HepG2 (cell line): ENCODE results near the gene PCAT6. TPM values are rescaled to one million over a fixed set of nuclear protein-coding genes. Genes with fewer than 3 reads are reported as not detected.

Experiments used
- BHLHE40 ChIP-seq: IDR thresholded peaks from 2 replicates; pipeline ENCODE4 v1.6.1; 2011; ENCODE audit warnings: low read length, improper control_type of control experiment
- DMTF1 ChIP-seq: sonication (generic); formaldehyde crosslinking; IDR thresholded peaks from 2 replicates; pipeline ENCODE4 v1.4.0; 2020; ENCODE audit warnings: mild to moderate bottlenecking, missing genetic modification reagents
- HDAC1 ChIP-seq: sonication (generic); formaldehyde crosslinking; IDR thresholded peaks from 2 replicates; pipeline ENCODE4 v1.5.1; 2020; ENCODE audit warnings: mild to moderate bottlenecking, missing genetic modification reagents
- KDM2A ChIP-seq: sonication (generic); formaldehyde crosslinking; IDR thresholded peaks from 2 replicates; pipeline ENCODE4 v1.4.0; 2020; ENCODE audit warnings: low read depth, missing genetic modification reagents, borderline replicate concordance
- PHF20 ChIP-seq: sonication (generic); formaldehyde crosslinking; IDR thresholded peaks from 2 replicates; pipeline ENCODE4 v1.5.0; 2020; ENCODE audit warnings: mild to moderate bottlenecking, missing genetic modification reagents
- SIN3A ChIP-seq: IDR thresholded peaks from 2 replicates; pipeline ENCODE4 v1.6.1; 2011; ENCODE audit warnings: low read depth, mild to moderate bottlenecking, control low read depth, low read length, borderline replicate concordance
- YY1 ChIP-seq: IDR thresholded peaks from 2 replicates; pipeline ENCODE4 v1.6.1; 2011; ENCODE audit warnings: low read length, low read depth, moderate library complexity, mild to moderate bottlenecking; ENCODE audit not compliant: insufficient read depth, insufficient replicate concordance
- ZFP91 ChIP-seq: sonication (generic); formaldehyde crosslinking; IDR thresholded peaks from 2 replicates; pipeline ENCODE4 v1.9.0; 2022; ENCODE audit warnings: missing genetic modification reagents, mild to moderate bottlenecking, borderline replicate concordance
- ZNF205 ChIP-seq: IDR thresholded peaks from 2 replicates; pipeline ENCODE4 v1.6.1; 2018; ENCODE audit warnings: missing biosample characterization, missing genetic modification reagents
- ZNF879 ChIP-seq: sonication (generic); formaldehyde crosslinking; IDR thresholded peaks from 2 replicates; pipeline ENCODE4 v1.8.1; 2023; ENCODE audit warnings: missing genetic modification reagents
- ZSCAN22 ChIP-seq: sonication (generic); formaldehyde crosslinking; IDR thresholded peaks from 2 replicates; pipeline ENCODE4 v1.4.0; 2020; ENCODE audit warnings: mild to moderate bottlenecking, missing genetic modification reagents
- polyA plus RNA-seq, 8 experiments: library from polyadenylated mRNA; depleted of rRNA in 3 of 8; stranded (reverse) in 7 of 8; unstranded in 1 of 8; fragments of >200 nt; fragmentation: Illumina TruSeq in 4 of 8; extraction: Trizol in 4 of 8; gene quantifications; 2 replicates each; pipeline versions ENCODE4 v1.2.1 to v1.2.3, GENCODE V29; 2011 to 2016; ENCODE audit warnings: low read depth in 4 of 8, missing spikeins in 1 of 8, mixed read lengths in 1 of 8; ENCODE audit not compliant: insufficient read depth in 1 of 8
- total RNA-seq, 5 experiments: library from RNA; depleted of rRNA; stranded (reverse); fragments of >200 nt; fragmentation: Illumina TruSeq; extraction: Trizol; gene quantifications; 2 replicates each; pipeline ENCODE4 v1.2.3, GENCODE V29; 2016; ENCODE audit warnings: low read depth in 1 of 5
- TF ChIP-seq, protein P1 (sequence below): sonication (generic); formaldehyde crosslinking; IDR thresholded peaks from 2 replicates; pipeline ENCODE4 v1.4.0; 2020; ENCODE audit warnings: missing genetic modification reagents
- TF ChIP-seq, protein P2 (sequence below): sonication (generic); formaldehyde crosslinking; IDR thresholded peaks from 2 replicates; pipeline ENCODE4 v1.4.0; 2020; ENCODE audit warnings: missing genetic modification reagents, borderline replicate concordance
- TF ChIP-seq, protein P3 (sequence below): sonication (generic); formaldehyde crosslinking; IDR thresholded peaks from 2 replicates; pipeline ENCODE4 v1.8.0; 2022; ENCODE audit warnings: mild to moderate bottlenecking, missing genetic modification reagents

PCAT6 gene
- total and polyA plus RNA-seq, 2 of the 13 experiments (the other 11 are each of a cell fraction or from before 2014, with no cell fraction given) = 0.60 to 4.4 TPM

GRCh38 chr1:202811296-202812175 is 782 bp downstream of the PCAT6 start (continued):
- TF ChIP-seq SIN3A = no peak
- no peak for TF ChIP-seq PHF20 (CRISPR knock-in tag)
- TF ChIP-seq YY1 = no peak
- TF ChIP-seq, protein P1, sequence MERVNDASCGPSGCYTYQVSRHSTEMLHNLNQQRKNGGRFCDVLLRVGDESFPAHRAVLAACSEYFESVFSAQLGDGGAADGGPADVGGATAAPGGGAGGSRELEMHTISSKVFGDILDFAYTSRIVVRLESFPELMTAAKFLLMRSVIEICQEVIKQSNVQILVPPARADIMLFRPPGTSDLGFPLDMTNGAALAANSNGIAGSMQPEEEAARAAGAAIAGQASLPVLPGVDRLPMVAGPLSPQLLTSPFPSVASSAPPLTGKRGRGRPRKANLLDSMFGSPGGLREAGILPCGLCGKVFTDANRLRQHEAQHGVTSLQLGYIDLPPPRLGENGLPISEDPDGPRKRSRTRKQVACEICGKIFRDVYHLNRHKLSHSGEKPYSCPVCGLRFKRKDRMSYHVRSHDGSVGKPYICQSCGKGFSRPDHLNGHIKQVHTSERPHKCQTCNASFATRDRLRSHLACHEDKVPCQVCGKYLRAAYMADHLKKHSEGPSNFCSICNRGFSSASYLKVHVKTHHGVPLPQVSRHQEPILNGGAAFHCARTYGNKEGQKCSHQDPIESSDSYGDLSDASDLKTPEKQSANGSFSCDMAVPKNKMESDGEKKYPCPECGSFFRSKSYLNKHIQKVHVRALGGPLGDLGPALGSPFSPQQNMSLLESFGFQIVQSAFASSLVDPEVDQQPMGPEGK (CRISPR knock-in tag) = no peak
- TF ChIP-seq DMTF1 (CRISPR knock-in tag) = no peak
- 0 out of 2 replicates have a peak, but pooled peaks have one; percentile 38 for TF ChIP-seq ZSCAN22
- peak; percentile 48; the same call in 1 of the 2 replicates for TF ChIP-seq HDAC1 (CRISPR knock-in tag)
- no peak for TF ChIP-seq ZNF879
- TF ChIP-seq, protein P2, sequence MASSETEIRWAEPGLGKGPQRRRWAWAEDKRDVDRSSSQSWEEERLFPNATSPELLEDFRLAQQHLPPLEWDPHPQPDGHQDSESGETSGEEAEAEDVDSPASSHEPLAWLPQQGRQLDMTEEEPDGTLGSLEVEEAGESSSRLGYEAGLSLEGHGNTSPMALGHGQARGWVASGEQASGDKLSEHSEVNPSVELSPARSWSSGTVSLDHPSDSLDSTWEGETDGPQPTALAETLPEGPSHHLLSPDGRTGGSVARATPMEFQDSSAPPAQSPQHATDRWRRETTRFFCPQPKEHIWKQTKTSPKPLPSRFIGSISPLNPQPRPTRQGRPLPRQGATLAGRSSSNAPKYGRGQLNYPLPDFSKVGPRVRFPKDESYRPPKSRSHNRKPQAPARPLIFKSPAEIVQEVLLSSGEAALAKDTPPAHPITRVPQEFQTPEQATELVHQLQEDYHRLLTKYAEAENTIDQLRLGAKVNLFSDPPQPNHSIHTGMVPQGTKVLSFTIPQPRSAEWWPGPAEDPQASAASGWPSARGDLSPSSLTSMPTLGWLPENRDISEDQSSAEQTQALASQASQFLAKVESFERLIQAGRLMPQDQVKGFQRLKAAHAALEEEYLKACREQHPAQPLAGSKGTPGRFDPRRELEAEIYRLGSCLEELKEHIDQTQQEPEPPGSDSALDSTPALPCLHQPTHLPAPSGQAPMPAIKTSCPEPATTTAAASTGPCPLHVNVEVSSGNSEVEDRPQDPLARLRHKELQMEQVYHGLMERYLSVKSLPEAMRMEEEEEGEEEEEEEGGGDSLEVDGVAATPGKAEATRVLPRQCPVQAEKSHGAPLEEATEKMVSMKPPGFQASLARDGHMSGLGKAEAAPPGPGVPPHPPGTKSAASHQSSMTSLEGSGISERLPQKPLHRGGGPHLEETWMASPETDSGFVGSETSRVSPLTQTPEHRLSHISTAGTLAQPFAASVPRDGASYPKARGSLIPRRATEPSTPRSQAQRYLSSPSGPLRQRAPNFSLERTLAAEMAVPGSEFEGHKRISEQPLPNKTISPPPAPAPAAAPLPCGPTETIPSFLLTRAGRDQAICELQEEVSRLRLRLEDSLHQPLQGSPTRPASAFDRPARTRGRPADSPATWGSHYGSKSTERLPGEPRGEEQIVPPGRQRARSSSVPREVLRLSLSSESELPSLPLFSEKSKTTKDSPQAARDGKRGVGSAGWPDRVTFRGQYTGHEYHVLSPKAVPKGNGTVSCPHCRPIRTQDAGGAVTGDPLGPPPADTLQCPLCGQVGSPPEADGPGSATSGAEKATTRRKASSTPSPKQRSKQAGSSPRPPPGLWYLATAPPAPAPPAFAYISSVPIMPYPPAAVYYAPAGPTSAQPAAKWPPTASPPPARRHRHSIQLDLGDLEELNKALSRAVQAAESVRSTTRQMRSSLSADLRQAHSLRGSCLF (CRISPR knock-in tag) = no peak
- no peak for TF ChIP-seq KDM2A (CRISPR knock-in tag)
- TF ChIP-seq ZFP91 (CRISPR knock-in tag) = peak; percentile 9; the same call in 1 of the 2 replicates
- peak; percentile 70 for TF ChIP-seq BHLHE40
- TF ChIP-seq ZNF205 (CRISPR knock-in tag) = 0 out of 2 replicates have a peak, but pooled peaks have one; percentile 26
- TF ChIP-seq, protein P3, sequence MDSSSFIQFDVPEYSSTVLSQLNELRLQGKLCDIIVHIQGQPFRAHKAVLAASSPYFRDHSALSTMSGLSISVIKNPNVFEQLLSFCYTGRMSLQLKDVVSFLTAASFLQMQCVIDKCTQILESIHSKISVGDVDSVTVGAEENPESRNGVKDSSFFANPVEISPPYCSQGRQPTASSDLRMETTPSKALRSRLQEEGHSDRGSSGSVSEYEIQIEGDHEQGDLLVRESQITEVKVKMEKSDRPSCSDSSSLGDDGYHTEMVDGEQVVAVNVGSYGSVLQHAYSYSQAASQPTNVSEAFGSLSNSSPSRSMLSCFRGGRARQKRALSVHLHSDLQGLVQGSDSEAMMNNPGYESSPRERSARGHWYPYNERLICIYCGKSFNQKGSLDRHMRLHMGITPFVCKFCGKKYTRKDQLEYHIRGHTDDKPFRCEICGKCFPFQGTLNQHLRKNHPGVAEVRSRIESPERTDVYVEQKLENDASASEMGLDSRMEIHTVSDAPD = no peak
